GM19193 (cell line): ENCODE measurements around the gene PRSS50.

Source experiments
- POLR2A ChIP-seq: IDR thresholded peaks from 4 replicates; pipeline ENCODE4 v1.6.1; 2011; ENCODE audit not compliant: insufficient read depth, insufficient read length; ENCODE audit errors: extremely low read depth

Gene PRSS50

DNA sequence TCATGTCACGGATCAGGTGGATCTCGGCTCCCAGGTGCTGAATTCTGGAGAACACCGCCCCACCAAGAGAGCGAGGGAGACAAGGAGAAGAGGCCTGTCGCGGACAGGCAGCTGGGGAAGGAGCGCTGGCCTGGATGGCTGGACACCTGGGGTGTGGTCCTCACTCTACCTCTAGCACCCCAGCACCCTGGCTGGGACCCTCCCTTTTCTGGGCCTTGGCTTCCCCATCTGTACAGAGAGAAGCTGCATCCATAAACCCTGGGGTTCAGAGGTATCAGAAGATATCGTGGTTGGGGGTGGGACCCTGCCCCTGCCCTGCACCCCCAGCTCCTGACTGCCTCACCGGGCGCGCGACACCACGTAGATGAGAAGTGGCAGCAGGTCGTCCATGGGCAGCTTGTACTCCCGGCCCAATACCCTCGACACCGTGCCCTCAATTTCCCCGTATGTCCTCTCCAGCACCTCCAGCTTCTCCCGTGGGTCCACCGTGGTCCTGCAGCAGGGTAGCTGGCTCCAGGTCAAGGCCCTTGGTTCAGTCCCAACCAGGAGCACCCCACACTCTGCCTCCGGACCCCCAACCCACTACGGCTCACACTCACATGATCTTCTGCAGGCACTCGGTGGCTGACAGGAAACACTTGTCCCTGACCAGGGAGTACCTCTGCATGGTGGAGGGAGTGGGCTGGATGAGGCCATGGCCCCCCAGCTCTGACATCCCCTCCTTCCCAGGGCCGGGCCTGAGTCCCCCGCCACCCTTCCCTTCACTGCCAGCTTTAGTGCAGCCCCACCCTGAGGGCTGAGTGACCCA lies 45.9 kb downstream of the PRSS50 start:
- TF ChIP-seq POLR2A: no peak

DNA sequence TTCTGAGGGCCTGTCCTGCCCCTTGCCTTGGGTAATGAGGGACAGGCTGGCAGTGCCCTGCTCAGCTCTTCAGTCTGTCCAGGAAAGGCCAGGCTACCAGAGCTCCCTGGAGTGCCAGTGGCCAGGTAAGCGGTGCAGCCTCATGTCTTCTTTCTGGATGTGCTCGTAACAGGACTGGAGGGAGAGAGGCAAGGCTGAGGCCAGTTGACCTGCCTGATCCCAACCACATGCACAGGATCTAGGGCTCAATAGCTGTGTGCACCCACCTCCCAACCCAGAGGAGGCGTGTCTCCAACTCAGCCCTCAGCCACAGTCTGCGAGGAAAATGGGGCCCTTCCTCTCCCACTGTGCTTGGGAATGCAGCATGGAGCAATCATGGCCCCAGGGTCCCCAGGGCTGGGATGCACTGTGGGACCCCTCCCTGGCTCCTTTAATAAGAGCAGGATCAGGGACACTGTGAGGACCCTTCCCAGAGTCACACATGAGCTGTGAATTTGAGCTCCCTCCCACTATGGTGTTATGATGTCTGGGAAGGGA lies 46.7 kb downstream of the PRSS50 start:
- no peak for TF ChIP-seq POLR2A

DNA sequence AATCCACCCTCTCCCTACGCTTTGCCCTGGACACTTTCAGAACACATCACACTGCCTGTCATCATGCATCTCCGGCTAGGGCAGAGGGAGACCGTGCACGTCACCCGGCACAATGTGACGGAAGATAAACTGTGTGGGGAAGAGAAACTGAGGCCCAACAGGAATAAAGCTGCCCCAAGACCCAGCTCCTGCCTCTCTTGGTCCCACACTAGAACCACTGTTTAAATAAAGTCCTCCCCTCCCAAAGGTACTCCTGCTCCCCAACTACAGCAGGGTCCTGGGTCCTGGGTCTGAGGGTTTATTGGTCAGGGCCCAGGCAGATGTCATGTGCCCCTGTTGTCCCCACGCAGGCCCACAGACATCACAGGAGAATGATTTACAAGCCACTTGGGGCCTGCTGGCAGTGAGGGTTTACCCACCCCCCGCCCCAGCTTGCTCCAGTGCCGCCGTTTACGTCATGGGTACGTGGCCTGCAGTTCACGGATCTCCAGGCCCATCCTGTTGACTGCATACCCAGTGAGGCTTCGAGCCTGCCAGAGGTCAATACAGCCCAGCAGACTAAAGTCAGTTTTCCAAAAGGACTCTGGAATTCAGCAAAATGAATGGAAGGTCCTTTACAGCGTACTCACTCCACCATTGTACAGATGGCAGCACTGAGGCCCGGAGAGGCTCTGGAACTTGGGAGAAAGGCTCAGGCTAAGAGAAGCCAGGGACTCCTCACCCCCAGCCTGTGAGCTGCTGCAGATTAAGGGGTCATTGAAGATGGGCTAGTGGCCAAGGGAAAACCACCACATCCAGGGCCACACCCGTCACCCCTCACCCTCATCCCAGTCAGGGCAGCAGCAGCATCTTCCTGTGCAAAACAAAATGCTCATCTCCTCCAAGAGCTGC lies 47.4 kb downstream of the PRSS50 start:
- TF ChIP-seq POLR2A: no peak

DNA sequence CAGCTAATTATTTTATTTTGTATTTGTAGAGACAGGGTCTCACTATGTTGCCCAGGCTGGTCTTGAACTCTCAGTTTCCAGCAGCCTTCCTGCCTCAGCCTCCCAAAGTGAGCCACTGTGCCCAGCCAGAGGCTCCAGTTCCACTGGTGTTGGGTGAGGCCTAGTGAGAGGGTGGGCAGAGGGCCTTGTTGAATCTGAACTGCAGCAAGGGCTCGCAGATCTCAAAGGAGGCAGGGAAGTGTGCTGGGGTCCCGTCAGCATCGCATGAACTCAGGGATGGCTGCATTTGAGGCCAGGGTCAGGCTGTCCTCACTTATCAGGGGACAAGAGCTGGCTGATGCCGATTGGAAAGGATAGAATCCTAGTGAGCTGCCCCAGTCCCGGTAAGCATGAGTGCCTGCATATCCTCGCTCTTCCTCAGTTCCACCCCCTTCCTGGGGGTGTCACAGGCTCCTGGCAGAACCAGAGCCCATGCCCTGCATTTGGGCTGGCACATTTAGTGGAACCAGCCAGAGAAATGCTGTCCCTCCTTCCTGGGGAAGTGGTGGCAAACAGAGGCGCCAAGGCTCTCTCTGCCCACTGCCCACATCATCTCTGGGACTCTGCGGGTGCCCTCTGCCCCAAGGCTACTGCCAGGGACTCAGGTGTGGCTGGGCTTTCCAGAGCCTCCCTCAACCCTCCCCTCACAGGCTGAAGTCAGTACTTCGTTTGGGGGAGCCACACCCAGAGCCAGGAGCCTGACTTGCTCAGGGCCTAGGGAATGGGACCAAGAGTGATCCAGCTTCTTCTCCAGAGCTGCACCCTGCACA lies 48.3 kb downstream of the PRSS50 start:
- TF ChIP-seq POLR2A: no peak

DNA sequence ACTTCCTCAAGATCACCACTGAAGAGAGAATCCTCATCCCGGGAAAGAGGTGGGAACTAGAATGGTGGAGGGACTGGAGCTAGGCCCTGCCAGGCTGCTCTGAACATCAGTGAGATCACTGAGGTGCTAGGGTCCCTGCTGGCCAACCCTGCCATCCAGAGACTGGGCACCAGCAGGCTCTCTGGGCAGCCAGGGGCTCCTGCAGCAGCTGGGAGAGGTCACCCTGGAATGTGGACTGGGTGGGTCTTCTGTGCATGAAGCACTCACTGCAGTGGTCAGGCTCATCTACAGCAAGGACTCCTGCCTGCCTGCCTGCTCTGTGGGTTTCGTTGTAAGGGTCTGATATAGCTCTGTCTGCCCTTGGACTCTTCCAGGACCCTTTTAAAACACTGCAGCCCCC lies 49.1 kb downstream of the PRSS50 start:
- TF ChIP-seq POLR2A: no peak

DNA sequence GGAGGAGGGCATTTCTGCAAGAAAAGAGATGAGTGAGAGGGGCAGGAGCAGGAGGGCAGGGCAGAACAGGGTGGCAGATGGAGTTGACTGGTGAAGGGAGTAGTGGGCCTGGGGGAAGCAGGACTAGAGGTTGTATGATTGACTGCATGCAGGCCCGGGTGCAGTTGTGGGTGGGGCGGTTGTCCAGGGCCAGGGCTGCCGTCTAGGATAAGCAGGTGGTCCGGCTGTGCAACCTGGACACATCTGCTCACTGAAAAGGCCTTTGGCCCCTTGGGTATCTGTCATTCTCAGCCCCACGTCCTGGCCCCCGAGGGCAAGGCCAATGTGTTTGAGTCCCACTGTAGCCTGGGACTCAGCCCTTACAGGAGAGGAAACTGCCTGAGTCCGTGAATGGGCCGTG lies 49.6 kb downstream of the PRSS50 start:
- TF ChIP-seq POLR2A: no peak

DNA sequence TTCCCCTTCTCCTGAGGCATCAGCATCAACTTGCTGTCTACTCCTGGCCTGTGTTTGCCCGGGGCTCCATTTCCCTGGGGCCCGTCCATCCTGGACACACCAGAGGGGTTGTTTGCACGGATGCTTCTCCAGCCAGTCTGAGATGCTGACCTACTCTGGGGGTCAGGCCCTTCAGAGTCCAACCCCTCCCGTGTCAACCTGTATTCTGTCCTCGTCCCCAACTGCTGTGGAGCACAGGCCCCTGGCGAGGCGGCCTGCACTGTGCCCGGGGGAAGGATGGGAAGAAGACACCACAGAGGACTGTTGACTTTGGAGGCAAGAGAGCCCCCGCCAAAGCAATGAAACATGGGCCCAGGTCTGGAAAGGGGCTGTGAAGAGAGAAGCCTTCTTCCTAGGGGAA lies 50.0 kb downstream of the PRSS50 start:
- TF ChIP-seq POLR2A: no peak

DNA sequence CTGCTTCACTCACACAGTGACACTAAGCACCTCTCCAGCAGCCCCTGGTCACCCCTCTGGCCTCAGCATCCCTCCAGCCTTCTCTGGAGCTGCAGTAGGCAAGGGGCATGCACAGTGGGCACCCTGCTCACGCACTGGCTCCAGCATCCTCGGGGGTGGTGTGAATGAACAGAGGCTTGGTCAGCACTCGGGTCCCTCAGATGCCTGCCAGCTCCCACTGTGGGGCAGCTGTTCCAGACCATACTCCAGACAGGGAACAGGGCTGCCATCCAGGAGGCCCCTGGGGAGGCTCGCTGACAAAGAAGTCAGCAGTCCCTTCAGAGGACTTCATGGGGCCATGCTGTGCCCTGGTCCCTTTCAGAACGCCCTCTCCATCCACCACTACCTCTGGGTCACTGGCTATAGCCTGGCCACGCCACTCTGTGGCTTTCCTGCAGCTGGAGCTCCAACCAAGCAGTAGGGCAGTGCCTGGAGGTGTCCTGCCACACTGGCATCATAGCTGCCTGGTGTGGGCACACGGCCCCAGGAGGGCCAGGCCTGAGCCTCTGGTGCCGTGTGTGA lies 50.5 kb downstream of the PRSS50 start:
- TF ChIP-seq POLR2A: no peak

DNA sequence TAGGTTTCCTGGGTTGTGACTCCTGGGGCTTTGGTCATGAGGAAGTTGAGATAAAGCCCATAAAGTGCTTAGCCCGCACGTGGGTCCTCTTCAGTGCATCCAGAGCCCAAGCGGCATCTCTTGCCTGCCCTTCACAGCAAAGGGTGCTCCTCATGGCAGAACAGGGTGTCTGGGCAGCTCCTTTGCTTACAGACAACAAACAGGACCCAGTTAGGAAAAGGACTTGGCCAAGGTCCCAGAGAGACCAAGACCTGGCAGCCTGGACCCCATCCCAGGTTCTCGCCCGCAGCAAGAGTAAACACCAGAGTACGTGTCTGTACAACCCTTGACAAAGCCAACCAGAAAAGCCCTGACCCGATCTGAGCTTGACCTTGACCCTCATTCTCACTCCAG lies 51.2 kb downstream of the PRSS50 start:
- no peak for TF ChIP-seq POLR2A

DNA sequence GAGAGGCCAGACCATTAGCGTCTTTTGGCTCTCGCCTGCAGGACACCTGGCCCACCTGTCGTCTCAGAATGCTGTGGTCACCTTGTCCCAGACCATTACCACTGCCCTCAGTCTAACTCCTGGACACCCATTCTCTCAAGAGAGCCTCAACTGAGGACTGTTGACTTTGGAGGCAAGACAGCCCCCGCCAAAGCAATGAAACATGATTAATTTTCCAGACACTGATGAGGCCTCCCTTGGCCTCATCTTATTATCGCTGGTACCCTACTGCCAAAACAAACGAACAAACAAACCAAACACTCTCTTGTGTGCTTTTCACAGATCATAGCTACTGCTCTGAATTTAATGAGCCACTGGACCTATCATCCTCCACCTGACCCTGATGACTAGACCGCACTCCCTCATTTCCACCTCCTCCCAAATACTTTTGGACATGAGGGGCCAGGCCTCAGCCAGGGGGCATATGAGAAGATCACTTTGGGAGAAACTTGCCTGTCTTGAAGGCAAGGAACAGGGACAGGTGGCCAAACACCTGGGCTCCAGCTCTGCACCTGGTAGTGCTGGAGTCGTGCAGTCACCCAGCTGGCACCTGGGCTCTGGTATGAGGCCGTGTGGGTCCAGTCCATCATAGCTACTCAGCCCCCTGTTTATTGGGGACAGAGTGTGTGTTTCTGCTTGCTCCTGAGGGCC lies 51.8 kb downstream of the PRSS50 start:
- TF ChIP-seq POLR2A: no peak

DNA sequence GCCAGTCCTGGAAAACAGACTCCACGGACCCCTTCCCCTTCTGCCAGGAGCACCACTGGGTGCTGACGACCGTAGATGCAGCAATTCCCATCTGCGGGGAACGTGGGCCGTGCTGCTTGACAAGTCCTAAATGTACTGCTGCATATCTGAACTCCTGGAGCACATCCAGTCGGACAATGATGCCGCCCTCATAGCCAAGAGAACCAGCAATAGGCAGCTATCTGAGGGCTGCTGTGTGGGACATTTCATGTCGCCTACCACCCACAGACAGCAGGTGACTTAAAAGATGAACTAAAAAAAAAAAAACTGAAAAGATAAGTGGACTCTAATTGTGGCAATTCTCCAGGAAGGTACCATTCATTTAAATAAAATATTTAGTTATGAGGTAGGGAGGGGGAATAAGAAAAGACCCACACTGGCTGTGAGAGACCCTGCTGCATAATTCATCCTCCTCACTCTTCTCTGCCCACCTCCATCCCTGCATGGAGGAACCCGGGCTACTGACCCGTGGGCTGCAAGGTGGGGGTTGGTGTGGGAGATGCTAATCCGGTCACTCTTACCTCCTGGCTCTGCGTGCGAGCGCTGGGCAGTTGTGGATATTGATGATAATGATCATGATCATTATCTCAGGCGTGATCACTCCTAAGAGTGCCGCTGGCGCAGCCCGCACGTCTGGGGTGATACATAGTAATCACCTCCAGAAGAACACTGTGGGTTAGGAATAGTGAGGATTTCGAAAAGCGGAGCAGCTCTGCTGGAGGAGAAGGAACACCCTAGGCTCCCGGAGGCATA lies 52.5 kb downstream of the PRSS50 start:
- TF ChIP-seq POLR2A: no peak

DNA sequence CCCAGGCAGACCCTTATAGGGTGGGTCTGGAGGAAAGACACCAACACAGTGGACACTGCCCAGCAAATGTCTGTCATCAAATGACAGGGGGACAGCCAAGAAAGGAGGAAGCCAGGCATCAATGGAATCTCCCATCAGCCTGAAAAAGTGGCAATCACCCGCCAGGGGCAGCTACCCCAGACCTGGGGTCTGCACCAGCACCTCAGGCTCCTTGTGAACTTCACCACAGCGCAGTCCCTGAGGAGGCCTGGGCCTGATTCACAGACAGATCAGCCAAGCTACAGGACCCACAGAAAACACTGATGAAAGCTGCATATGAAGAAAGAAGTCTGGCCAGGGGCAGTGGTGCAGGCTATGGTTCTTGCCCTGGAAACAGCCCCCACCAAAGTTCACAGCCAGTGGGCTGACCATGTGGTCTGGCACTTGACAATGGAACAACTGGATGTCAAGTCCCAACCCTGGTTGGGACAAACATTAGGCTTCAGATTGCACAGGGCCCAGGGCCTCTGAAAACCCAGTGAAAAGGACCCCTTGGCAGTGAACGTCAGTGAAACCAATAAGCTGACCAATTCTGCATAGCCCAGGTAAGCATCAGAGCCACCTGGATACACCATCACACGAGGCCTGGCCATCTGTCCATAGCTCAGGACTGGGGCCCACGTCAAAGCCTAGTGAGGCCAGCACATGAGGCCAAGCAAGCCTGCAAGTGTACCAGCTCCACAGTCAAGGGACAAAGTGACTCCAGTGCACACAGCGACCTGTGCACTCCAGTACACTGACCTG lies 53.3 kb downstream of the PRSS50 start:
- no peak for TF ChIP-seq POLR2A
